HCT116 (cell line): ENCODE results near the gene EXOC6B. TPM values are rescaled to one million over a fixed set of nuclear protein-coding genes. Genes with fewer than 3 reads are reported as not detected.

Experiments used
- ATAC-seq: fragments of 200-7000 bp; cut with Tn5 transposase; 2 replicates; pipeline ENCODE4 v1.9.1; 2020; ENCODE audit warnings: mild to moderate bottlenecking, moderate library complexity
- BruUV-seq: library from RNA; stranded (reverse); fragments of 400-500 nt; replicated peaks from 2 replicates; lab custom pipeline; 2021; lab: Mats Ljungman, UMichigan
- CTCF ChIA-PET: fragments of 300-600 bp; sonication (Branson Sonifier 250); formaldehyde crosslinking; loops from one replicate; lab custom pipeline; 2021; ENCODE audit warnings: antibody characterized with exemption; lab: Charles Lee
- POLR2A ChIA-PET: fragments of 300-600, 350-600 bp; sonication (Branson Sonifier 250); formaldehyde crosslinking; loops from one replicate; lab custom pipeline; 2021; ENCODE audit warnings: antibody characterized with exemption; lab: Charles Lee
- RAD21 ChIA-PET, 2 experiments: fragments of 300-600 bp; sonication (Branson Sonifier 250); formaldehyde crosslinking; loops; one replicate each; lab custom pipeline; 2023; ENCODE audit warnings: low total read pairs in 2 of 2; ENCODE audit not compliant: uncharacterized antibody in 2 of 2, unreplicated experiment in 2 of 2, low non-redundant PET in 1 of 2; lab: Charles Lee
- DNase-seq: peaks from one replicate; pipeline ENCODE4 v3.0.0-alpha.2; 2010; ENCODE audit warnings: low read depth, low spot score
- H2AFZ ChIP-seq: fragments of 200-600 bp; shearing (Covaris generic), sonication (generic); 2 replicates; pipeline ENCODE4 v1.6.1; 2017; ENCODE audit warnings: low read depth, mixed run types, mixed read lengths, antibody characterized with exemption, low read length; ENCODE audit not compliant: poor library complexity, severe bottlenecking
- H3K27ac ChIP-seq: 2 replicates; pipeline ENCODE4 v1.5.1; 2012; ENCODE audit warnings: low read depth, low read length
- H3K27me3 ChIP-seq: fragments of 200-600 bp; sonication (generic); 2 replicates; pipeline ENCODE4 v1.6.1; 2016; ENCODE audit warnings: mixed run types, low read length, mixed read lengths; ENCODE audit not compliant: insufficient read depth
- H3K36me3 ChIP-seq, 2 experiments: fragments of 200-500 bp in 1 of 2; fragments of 200-600 bp in 1 of 2; sonication (Bioruptor generic) in 1 of 2; sonication (generic) in 1 of 2; 2 replicates each; pipeline versions ENCODE4 v1.5.1 to v1.6.1; 2014 to 2016; ENCODE audit warnings: low read length in 2 of 2, inconsistent platforms in 1 of 2, mixed read lengths in 1 of 2, mixed run types in 1 of 2; ENCODE audit not compliant: insufficient read depth in 2 of 2, control insufficient read depth in 1 of 2
- H3K4me1 ChIP-seq, 2 experiments: fragments of 200-600 bp in 1 of 2; sonication (generic) in 1 of 2; 2 replicates each; pipeline versions ENCODE4 v1.5.1 to v1.6.1; 2012 to 2017; ENCODE audit warnings: low read length in 2 of 2, inconsistent platforms in 1 of 2, mild to moderate bottlenecking in 1 of 2, mixed read lengths in 1 of 2, mixed run types in 1 of 2, moderate library complexity in 1 of 2; ENCODE audit not compliant: insufficient read depth in 2 of 2, control insufficient read depth in 1 of 2
- H3K4me2 ChIP-seq: fragments of 200-600 bp; sonication (generic); 2 replicates; pipeline ENCODE4 v1.6.1; 2017; ENCODE audit warnings: mixed run types, low read length, mixed read lengths
- H3K4me3 ChIP-seq, 2 experiments: fragments of 200-600 bp in 1 of 2; sonication (generic) in 1 of 2; replicated peaks in 1 of 2; 2 replicates each; pipeline ENCODE4 v1.5.1; 2011 to 2016; ENCODE audit warnings: low read length in 2 of 2, control low read depth in 1 of 2, low read depth in 1 of 2, mild to moderate bottlenecking in 1 of 2, mixed read lengths in 1 of 2, mixed run types in 1 of 2
- H3K79me2 ChIP-seq: fragments of 200-600 bp; sonication (generic); 2 replicates; pipeline ENCODE4 v1.6.1; 2017; ENCODE audit warnings: mild to moderate bottlenecking, mixed run types, low read length, moderate library complexity, mixed read lengths; ENCODE audit not compliant: insufficient read depth
- H3K9ac ChIP-seq: fragments of 200-600 bp; sonication (generic); 2 replicates; pipeline ENCODE4 v1.6.1; 2016; ENCODE audit warnings: low read length, mixed read lengths
- H3K9me2 ChIP-seq: fragments of 200-600 bp; sonication (generic), shearing (Covaris generic); 2 replicates; pipeline ENCODE4 v1.6.1; 2017; ENCODE audit warnings: mixed run types, mild to moderate bottlenecking, moderate library complexity; ENCODE audit not compliant: insufficient read depth
- H3K9me3 ChIP-seq, 2 experiments: fragments of 200-500 bp in 1 of 2; fragments of 200-600 bp in 1 of 2; sonication (Bioruptor generic) in 1 of 2; sonication (generic) in 1 of 2; 2 replicates each; pipeline ENCODE4 v1.6.1; 2014 to 2017; ENCODE audit warnings: low read length in 2 of 2, mixed read lengths in 2 of 2, inconsistent platforms in 1 of 2, low read depth in 1 of 2, mild to moderate bottlenecking in 1 of 2, mixed run types in 1 of 2, moderate library complexity in 1 of 2; ENCODE audit not compliant: control insufficient read depth in 1 of 2, insufficient read depth in 1 of 2
- H4K20me1 ChIP-seq: fragments of 200-600 bp; sonication (generic), shearing (Covaris generic); 2 replicates; pipeline ENCODE4 v1.6.1; 2017; ENCODE audit warnings: mixed run types, mild to moderate bottlenecking, moderate library complexity; ENCODE audit not compliant: insufficient read depth
- CBX3 ChIP-seq: IDR thresholded peaks from 2 replicates; pipeline ENCODE4 v1.6.1; 2012; ENCODE audit warnings: low read depth
- CEBPB ChIP-seq: IDR thresholded peaks from 2 replicates; pipeline ENCODE4 v1.6.1; 2012; ENCODE audit warnings: low read depth
- EGR1 ChIP-seq: IDR thresholded peaks from 2 replicates; pipeline ENCODE4 v1.6.1; 2012; ENCODE audit warnings: low read depth
- EZH2 ChIP-seq: fragments of 200-600 bp; sonication (generic); IDR thresholded peaks from 2 replicates; pipeline ENCODE4 v1.6.1; 2017; ENCODE audit warnings: antibody characterized with exemption, mixed run types
- EZH2phosphoT487 ChIP-seq: fragments of 200-600 bp; IDR thresholded peaks from 2 replicates; pipeline ENCODE4 v1.6.1; 2018; ENCODE audit warnings: antibody characterized with exemption, borderline replicate concordance
- FOSL1 ChIP-seq: IDR thresholded peaks from 2 replicates; pipeline ENCODE4 v1.6.1; 2012; ENCODE audit warnings: low read depth
- MAX ChIP-seq: IDR thresholded peaks from 2 replicates; pipeline ENCODE4 v1.6.1; 2012
- SIN3A ChIP-seq: IDR thresholded peaks from 2 replicates; pipeline ENCODE4 v1.6.1; 2012; ENCODE audit warnings: low read depth
- SP1 ChIP-seq: IDR thresholded peaks from 2 replicates; pipeline ENCODE4 v1.6.1; 2012; ENCODE audit warnings: low read depth
- TCF7L2 ChIP-seq: IDR thresholded peaks from 2 replicates; pipeline ENCODE4 v1.7.0; 2011; ENCODE audit warnings: borderline replicate concordance, inconsistent platforms; ENCODE audit not compliant: insufficient read depth, insufficient read length; ENCODE audit errors: extremely low read depth
- YY1 ChIP-seq: IDR thresholded peaks from 2 replicates; pipeline ENCODE4 v1.6.1; 2011; ENCODE audit warnings: low read length, low read depth, moderate library complexity, mild to moderate bottlenecking; ENCODE audit not compliant: insufficient replicate concordance; ENCODE audit errors: extremely low read depth
- intact Hi-C: fragments of 100-400 bp; cut with micrococcal nuclease; formaldehyde crosslinking; loops from 2 replicates; pipeline ENCODE4 v1.10.0; 2022
- total RNA-seq: library from RNA; stranded (reverse); gene quantifications from one replicate; pipeline ENCODE4 v1.2.1, GENCODE V29; 2021; ENCODE audit not compliant: unreplicated experiment
- TF ChIP-seq, protein P1 (sequence below): IDR thresholded peaks from 2 replicates; pipeline ENCODE4 v1.6.1; 2012

Gene EXOC6B
- total RNA-seq, 1 experiment from 2014 or later, result 25.4 TPM

GRCh38 chr2:72665448-72665847 lies 160.4 kb downstream of the EXOC6B start:
- H3K9me3 ChIP-seq, result no peaks in the 10 kb centered on the region; a peak in 1 of 4 replicates
- ChIA-PET POLR2A (no interaction called here), CTCF (no interaction called here), RAD21 (no interaction called here)
- H3K4me2 ChIP-seq, result no peak overlapping the region
- H3K36me3 ChIP-seq, result no peaks in the 10 kb centered on the region
- no peak for DNase-seq
- no peak overlapping the region for H3K9ac ChIP-seq
- no peaks in the 10 kb centered on the region for H3K4me1 ChIP-seq
- no peaks in the 10 kb centered on the region for H4K20me1 ChIP-seq
- H3K9me2 ChIP-seq, result no peaks in the 10 kb centered on the region
- BruUV-seq, result no TSS peak
- no peaks in the 10 kb centered on the region for H3K79me2 ChIP-seq
- intact Hi-C loops, result no loop called here
- ATAC-seq, result no peak
- no peak overlapping the region for H3K27ac ChIP-seq
- H2AFZ ChIP-seq, result no peak overlapping the region
- no peak overlapping the region for H3K4me3 ChIP-seq
- H3K27me3 ChIP-seq, result no peaks in the 10 kb centered on the region
- no peak for TF ChIP-seq FOSL1
- TF ChIP-seq SP1, result no peak
- no peak for TF ChIP-seq CEBPB
- TF ChIP-seq EGR1, result no peak
- TF ChIP-seq MAX, result no peak

DNA sequence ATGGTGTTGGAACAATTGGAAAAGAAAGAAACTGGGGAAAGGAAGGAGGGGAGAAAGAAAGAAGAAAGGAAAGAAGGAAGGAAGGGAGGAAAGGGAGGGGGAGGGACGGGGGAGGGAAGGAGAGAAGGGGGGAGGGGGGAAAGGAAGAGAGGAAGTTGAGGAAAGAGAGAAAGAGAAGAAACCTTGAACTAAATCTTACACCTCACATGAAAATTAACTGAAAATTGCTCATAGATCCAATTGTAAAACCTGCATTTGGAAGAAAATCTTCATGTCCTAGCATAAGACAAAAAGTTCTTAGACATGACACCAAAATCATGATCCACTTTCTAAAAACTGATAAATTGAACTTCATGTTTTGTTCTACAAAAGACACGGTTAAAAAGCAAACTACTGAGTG lies 163.8 kb downstream of the EXOC6B start:
- intact Hi-C loops, result no loop called here
- TF ChIP-seq CEBPB (no peak), TCF7L2 (no peak), YY1 (no peak), EZH2 (no peak), SP1 (no peak), EZH2phosphoT487 (no peak), FOSL1 (no peak), CBX3 (no peak), SIN3A (no peak)
- TF ChIP-seq, protein P1, sequence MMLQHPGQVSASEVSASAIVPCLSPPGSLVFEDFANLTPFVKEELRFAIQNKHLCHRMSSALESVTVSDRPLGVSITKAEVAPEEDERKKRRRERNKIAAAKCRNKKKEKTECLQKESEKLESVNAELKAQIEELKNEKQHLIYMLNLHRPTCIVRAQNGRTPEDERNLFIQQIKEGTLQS, result no peak
- TF ChIP-seq, all 23 proteins: peak for 0
- Histone ChIP-seq H3K4me3 (no peak overlapping the region), H3K9ac (no peak overlapping the region), H4K20me1 (no peaks in the 10 kb centered on the region), H2AFZ (no peak overlapping the region), H3K27me3 (no peaks in the 10 kb centered on the region), H3K4me1 (no peaks in the 10 kb centered on the region), H3K36me3 (no peaks in the 10 kb centered on the region), H3K79me2 (no peaks in the 10 kb centered on the region), H3K27ac (no peak overlapping the region), H3K9me2 (no peaks in the 10 kb centered on the region), H3K4me2 (no peak overlapping the region), H3K9me3 (no peaks in the 10 kb centered on the region)
- ChIA-PET RAD21 (no interaction called here), CTCF (no interaction called here), POLR2A (no interaction called here)
- DNase-seq (no peak), ATAC-seq (no peak)
- no TSS peak for BruUV-seq
